SH-SY5Y (cell line): ENCODE data around the gene EHD1.

Experiments used
- GATA2 ChIP-seq: IDR thresholded peaks from 2 replicates; pipeline ENCODE4 v1.6.1; 2011; ENCODE audit warnings: mild to moderate bottlenecking, low read depth, low read length
- GATA3 ChIP-seq: IDR thresholded peaks from 2 replicates; pipeline ENCODE4 v1.6.1; 2011; ENCODE audit warnings: low read depth, mild to moderate bottlenecking, low read length, moderate library complexity

DNA sequence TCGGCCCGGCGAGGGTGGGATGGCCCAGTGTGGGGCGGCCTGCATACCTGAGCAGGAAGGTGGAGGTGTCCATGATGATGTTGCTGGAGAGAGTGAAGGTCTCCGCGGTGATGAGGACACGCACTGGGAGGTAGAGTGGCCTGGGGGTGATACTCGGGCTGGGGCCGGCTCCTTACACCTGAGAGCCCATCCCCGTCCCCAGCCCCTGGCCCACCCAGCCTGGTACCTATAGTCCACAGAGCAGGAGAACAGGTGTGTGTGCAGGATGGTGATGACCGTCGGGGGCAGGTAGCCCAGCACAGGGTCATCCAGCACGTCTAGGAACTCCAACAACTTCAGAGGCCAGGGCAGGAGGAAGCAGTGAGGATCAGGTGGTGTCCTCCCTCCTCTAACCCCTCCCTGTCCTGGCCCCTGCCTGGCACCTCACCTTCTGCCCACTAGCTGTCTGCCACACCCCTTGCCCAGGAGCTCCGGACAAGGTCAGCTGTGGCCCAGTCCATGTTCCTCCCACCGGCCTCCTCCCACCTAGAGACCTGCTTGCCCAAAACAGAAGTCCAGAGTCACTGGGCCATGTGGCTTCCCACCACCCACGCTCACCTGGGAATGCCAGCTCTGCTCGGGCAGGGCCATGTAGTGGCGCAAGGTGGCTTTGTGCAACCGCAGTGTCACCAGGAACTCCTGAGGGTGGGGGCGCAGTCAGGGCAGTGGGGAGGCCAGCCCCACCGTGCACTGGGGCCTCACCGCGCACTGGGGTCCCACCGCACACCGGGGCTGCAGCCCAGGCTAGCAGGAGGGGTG is 27.3 kb upstream of the EHD1 start:
- TF ChIP-seq GATA2 = no peak
- TF ChIP-seq GATA3 = no peak
